GM19351 (cell line): Measurements from ENCODE around the gene PRXL2B.
A peak's percentile ranks its signal among the peaks of the same experiment; 100 is the strongest.

ENCODE experiments used
- ATAC-seq: cut with Tn5 transposase; IDR thresholded peaks from one replicate; pipeline ENCODE4 v1.9.1; 2021; ENCODE audit warnings: mild to moderate bottlenecking, moderate library complexity; ENCODE audit not compliant: unreplicated experiment

Gene PRXL2B

GRCh38 chr1:2584686-2585317 is 1.8 kb upstream of the PRXL2B start:
- no peak for ATAC-seq

- ATAC-seq = peak; percentile 45
Measured at GRCh38 chr1:2585318-2586092, 1.1 kb upstream of the PRXL2B start.

GRCh38 chr1:2587071-2587859 is 688 bp downstream of the PRXL2B start:
- ATAC-seq = no peak

- no peak for ATAC-seq
Measured at GRCh38 chr1:2587860-2588571, 1.4 kb downstream of the PRXL2B start.

GRCh38 chr1:2588661-2589430 is 2.3 kb downstream of the PRXL2B start:
- no peak for ATAC-seq

- no peak for ATAC-seq
Measured at GRCh38 chr1:2589431-2590232, 3.1 kb downstream of the PRXL2B start.

- no peak for ATAC-seq
Measured at GRCh38 chr1:2590233-2591141, 3.9 kb downstream of the PRXL2B start.

- no peak for ATAC-seq
Measured at GRCh38 chr1:2591233-2591580, 4.6 kb downstream of the PRXL2B start.

- no peak for ATAC-seq
Measured at GRCh38 chr1:2591581-2592261, 5.1 kb downstream of the PRXL2B start.

- ATAC-seq = no peak
Measured at GRCh38 chr1:2592672-2593071, 6.1 kb downstream of the PRXL2B start.

GRCh38 chr1:2593251-2593878 is 6.8 kb downstream of the PRXL2B start:
- no peak for ATAC-seq

GRCh38 chr1:2594001-2594640 is 7.5 kb downstream of the PRXL2B start:
- ATAC-seq = no peak

- no peak for ATAC-seq
Measured at GRCh38 chr1:2594641-2595131, 8.1 kb downstream of the PRXL2B start.

- no peak for ATAC-seq
Measured at GRCh38 chr1:2595261-2595811, 8.8 kb downstream of the PRXL2B start.

- ATAC-seq = no peak
Measured at GRCh38 chr1:2595812-2596529, 9.4 kb downstream of the PRXL2B start.
